ENCODE measurements around the gene CACNB4.
"Not testable (repeated sequence)": the region's sequence is repeated elsewhere in the genome, so short reads cannot be mapped to it uniquely, and the experiment has no call there.

The CACNB4 gene

GRCh38 chr2:151922845-151923666, 175.8 kb downstream of the CACNB4 start:
- Histone ChIP-seq H3K27ac (peak overlapping the region; percentile 81), H3K4me3 (ENCODE audit: low read depth in 1 of 2, low read length in 1 of 2) (peak overlapping the region; percentile 28 to 40), H3K4me1 (ENCODE audit: control insufficient read depth in 1 of 2, insufficient read depth in 1 of 2, low read depth in 1 of 2, low read length in 1 of 2) (peaks cover 68 to 76% of the 10 kb centered on the region in 2 experiments), H3K27me3 (no peaks in the 10 kb centered on the region), H3K9me3 (no peaks in the 10 kb centered on the region), H3K36me3 (no peaks in the 10 kb centered on the region)
- no peak for TF ChIP-seq CTCF (IDR thresholded peaks at IDR 0.05)

- Histone ChIP-seq H3K36me3 (no peaks in the 10 kb centered on the region), H3K9me3 (no peaks in the 10 kb centered on the region), H3K4me3 (ENCODE audit: low read depth in 1 of 2, low read length in 1 of 2) (no peak overlapping the region), H3K27me3 (no peaks in the 10 kb centered on the region), H3K27ac (peak overlapping the region; percentile 81), H3K4me1 (ENCODE audit: control insufficient read depth in 1 of 2, insufficient read depth in 1 of 2, low read depth in 1 of 2, low read length in 1 of 2) (peaks cover 88 to 96% of the 10 kb centered on the region in 2 experiments)
- TF ChIP-seq CTCF (IDR thresholded peaks at IDR 0.05) = no peak
Observed at GRCh38 chr2:151919786-151920185, 179.1 kb downstream of the CACNB4 start.

- Histone ChIP-seq H3K4me1 (ENCODE audit: control insufficient read depth in 1 of 2, insufficient read depth in 1 of 2, low read depth in 1 of 2, low read length in 1 of 2) (peaks cover 94 to 97% of the 10 kb centered on the region in 2 experiments), H3K27ac (peak overlapping the region; percentile 81), H3K4me3 (ENCODE audit: low read depth in 1 of 2, low read length in 1 of 2) (peak overlapping the region; percentile 26 to 44), H3K27me3 (no peaks in the 10 kb centered on the region), H3K9me3 (no peaks in the 10 kb centered on the region), H3K36me3 (no peaks in the 10 kb centered on the region)
- TF ChIP-seq CTCF (IDR thresholded peaks at IDR 0.05) = no peak
Observed at GRCh38 chr2:151918308-151918707, 180.5 kb downstream of the CACNB4 start.

GRCh38 chr2:151916632-151917031, 182.2 kb downstream of the CACNB4 start:
- Histone ChIP-seq H3K36me3 (no peaks in the 10 kb centered on the region), H3K27ac (no peak overlapping the region), H3K4me3 (ENCODE audit: low read depth in 1 of 2, low read length in 1 of 2) (no peak overlapping the region), H3K9me3 (no peaks in the 10 kb centered on the region), H3K4me1 (ENCODE audit: control insufficient read depth in 1 of 2, insufficient read depth in 1 of 2, low read depth in 1 of 2, low read length in 1 of 2) (peaks cover 91 to 97% of the 10 kb centered on the region in 2 experiments), H3K27me3 (no peaks in the 10 kb centered on the region)
- TF ChIP-seq CTCF (IDR thresholded peaks at IDR 0.05) = no peak

GRCh38 chr2:151915629-151916025, 183.2 kb downstream of the CACNB4 start:
- H3K4me1 ChIP-seq (ENCODE audit: control insufficient read depth in 1 of 2, insufficient read depth in 1 of 2, low read depth in 1 of 2, low read length in 1 of 2) = peaks cover 85 to 87% of the 10 kb centered on the region in 2 experiments
- not testable (repeated sequence) for H3K9me3 ChIP-seq; H3K27me3 ChIP-seq; H3K4me3 ChIP-seq (ENCODE audit: low read depth in 1 of 2, low read length in 1 of 2); H3K36me3 ChIP-seq; H3K27ac ChIP-seq

GRCh38 chr2:151914989-151915628, 183.7 kb downstream of the CACNB4 start:
- TF ChIP-seq CTCF (IDR thresholded peaks at IDR 0.05) = no peak

More at GRCh38 chr2:151914989-151915628, 183.7 kb downstream of the CACNB4 start:
- Histone ChIP-seq H3K36me3 (no peaks in the 10 kb centered on the region), H3K4me3 (ENCODE audit: low read depth in 1 of 2, low read length in 1 of 2) (no peak overlapping the region), H3K27ac (peak overlapping the region; percentile 64), H3K9me3 (no peaks in the 10 kb centered on the region), H3K27me3 (no peaks in the 10 kb centered on the region), H3K4me1 (ENCODE audit: control insufficient read depth in 1 of 2, insufficient read depth in 1 of 2, low read depth in 1 of 2, low read length in 1 of 2) (peaks cover 80 to 82% of the 10 kb centered on the region in 2 experiments)

Measured in neutrophil (primary cell).